NB4 (cell line): ENCODE results near the gene AKAP10.

Source experiments
- DNase-seq: peaks from one replicate; pipeline ENCODE4 v3.0.0; 2010; ENCODE audit warnings: low read depth
- H3K4me3 ChIP-seq: one replicate; pipeline ENCODE4 v1.5.1; 2011; ENCODE audit warnings: mild to moderate bottlenecking, low read depth, low read length, moderate library complexity
- CTCF ChIP-seq: IDR thresholded peaks from one replicate; pipeline ENCODE4 v1.5.1; 2012; ENCODE audit warnings: low read depth, low read length
- MAX ChIP-seq: IDR thresholded peaks from 2 replicates; pipeline ENCODE4 v1.6.1; 2011; ENCODE audit warnings: low read depth, low read length
- MYC ChIP-seq: IDR thresholded peaks from 2 replicates; pipeline ENCODE4 v1.6.1; 2011; ENCODE audit warnings: low read depth, low read length
- POLR2A ChIP-seq: IDR thresholded peaks from 2 replicates; pipeline ENCODE4 v1.6.1; 2011; ENCODE audit warnings: mild to moderate bottlenecking; ENCODE audit not compliant: insufficient read length; ENCODE audit errors: extremely low read depth

Gene AKAP10

GRCh38 chr17:19886116-19886515 lies 91.5 kb downstream of the AKAP10 start:
- H3K4me3 ChIP-seq, result no peak overlapping the region
- DNase-seq, result no peak
- TF ChIP-seq MAX (no peak), POLR2A (no peak), CTCF (no peak), MYC (no peak)

GRCh38 chr17:19883537-19884215 lies 94.0 kb downstream of the AKAP10 start:
- no peak overlapping the region for H3K4me3 ChIP-seq
- no peak for TF ChIP-seq MYC
- no peak for TF ChIP-seq CTCF
- no peak for TF ChIP-seq POLR2A
- no peak for TF ChIP-seq MAX
- no peak for DNase-seq

- no peak for TF ChIP-seq MAX
- DNase-seq, result no peak
- no peak overlapping the region for H3K4me3 ChIP-seq
These were observed 97.2 kb downstream of the AKAP10 start for GRCh38 chr17:19880393-19880792.

GRCh38 chr17:19877364-19877945 lies 100.2 kb downstream of the AKAP10 start:
- TF ChIP-seq MAX (no peak), POLR2A (no peak), MYC (no peak), CTCF (no peak)
- DNase-seq, result no peak
- H3K4me3 ChIP-seq, result no peak overlapping the region

- TF ChIP-seq CTCF (no peak), MAX (peak; percentile 78), MYC (0 out of 2 replicates have a peak, but pooled peaks have one; percentile 15)
- H3K4me3 ChIP-seq, result no peak overlapping the region
- DNase-seq, result peak; percentile 95
These were observed 101.0 kb downstream of the AKAP10 start for GRCh38 chr17:19876529-19877161.

- TF ChIP-seq CTCF, result no peak
- no peak for TF ChIP-seq MYC
- no peak for TF ChIP-seq MAX
- TF ChIP-seq POLR2A, result no peak
- H3K4me3 ChIP-seq, result no peak overlapping the region
- DNase-seq, result no peak
These were observed 103.4 kb downstream of the AKAP10 start for GRCh38 chr17:19874256-19874655.
